HK-2 (cell line): ENCODE data around the gene C3orf22.
"Not testable (repeated sequence)": the region's sequence is repeated elsewhere in the genome, so short reads cannot be mapped to it uniquely, and the experiment has no call there.

Source experiments
- DNase-seq: peaks from one replicate; pipeline ENCODE4 v3.0.0-alpha.2; 2018; ENCODE audit not compliant: unreplicated experiment

C3orf22 gene

DNA sequence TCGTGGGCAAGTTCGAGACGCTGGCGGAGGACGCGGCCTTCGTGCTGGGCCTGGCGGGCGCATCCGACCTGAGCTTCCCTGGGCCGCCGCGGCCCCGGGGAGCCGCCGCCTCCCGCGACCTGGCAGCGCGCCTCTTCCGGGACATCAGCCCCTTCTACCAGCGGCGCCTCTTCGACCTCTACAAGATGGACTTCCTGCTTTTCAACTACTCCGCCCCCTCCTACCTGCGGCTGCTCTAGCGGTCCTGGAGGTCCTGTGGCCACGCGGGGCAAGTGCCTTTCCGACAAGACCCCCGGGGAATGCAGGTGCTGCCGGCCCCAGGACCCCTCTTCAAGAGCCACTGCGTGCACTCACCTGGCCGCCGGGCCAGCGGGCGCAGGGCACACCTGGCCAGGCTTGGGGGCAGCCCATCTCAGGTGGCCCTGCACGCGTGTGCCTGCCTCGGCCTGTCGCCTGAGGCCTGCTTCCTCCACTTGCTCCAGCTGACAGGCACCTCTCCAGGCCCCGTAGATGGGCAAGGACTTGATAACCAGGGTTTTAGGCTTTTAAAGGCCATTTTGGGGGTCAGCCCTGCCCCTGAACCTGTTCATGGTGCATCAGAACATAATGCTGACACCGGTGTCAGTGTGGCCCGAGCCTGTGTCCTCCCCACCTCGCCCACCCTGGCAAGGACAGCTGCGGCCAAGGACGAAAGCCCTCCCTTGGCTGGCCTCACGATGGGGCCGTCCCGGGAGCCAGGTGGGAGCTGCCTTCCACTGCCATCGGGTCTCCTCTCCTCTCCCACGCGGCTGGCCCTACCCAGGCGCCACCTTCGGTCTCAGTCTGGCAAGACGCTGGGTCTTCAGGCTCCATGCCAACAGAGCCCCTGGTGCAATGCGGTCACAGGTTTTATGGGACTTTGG lies 16.1 kb downstream of the C3orf22 start:
- DNase-seq = no peak

DNA sequence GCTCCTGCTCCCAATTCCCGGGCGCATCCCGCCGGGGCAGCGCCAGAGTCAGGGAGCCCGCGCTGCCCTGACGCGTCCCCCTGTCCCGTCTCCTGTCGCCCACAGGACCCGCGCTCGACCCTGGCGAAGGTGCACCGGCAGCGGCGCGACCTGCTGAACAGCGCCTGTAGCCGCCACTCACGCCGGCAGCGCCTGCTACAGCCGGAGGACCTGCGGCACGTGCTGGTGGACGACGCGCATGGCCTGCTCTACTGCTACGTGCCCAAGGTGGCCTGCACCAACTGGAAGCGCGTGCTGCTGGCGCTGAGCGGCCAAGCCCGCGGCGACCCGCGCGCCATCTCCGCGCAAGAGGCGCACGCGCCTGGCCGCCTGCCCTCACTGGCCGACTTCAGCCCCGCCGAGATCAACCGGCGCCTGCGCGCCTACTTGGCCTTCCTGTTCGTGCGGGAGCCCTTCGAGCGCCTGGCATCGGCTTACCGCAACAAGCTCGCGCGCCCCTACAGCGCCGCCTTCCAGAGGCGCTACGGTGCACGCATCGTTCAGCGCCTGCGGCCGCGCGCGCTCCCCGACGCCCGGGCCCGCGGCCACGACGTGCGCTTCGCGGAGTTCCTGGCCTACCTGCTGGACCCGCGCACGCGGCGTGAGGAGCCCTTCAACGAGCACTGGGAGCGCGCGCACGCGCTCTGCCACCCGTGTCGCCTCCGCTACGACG lies 16.9 kb downstream of the C3orf22 start:
- DNase-seq = no peak

DNA sequence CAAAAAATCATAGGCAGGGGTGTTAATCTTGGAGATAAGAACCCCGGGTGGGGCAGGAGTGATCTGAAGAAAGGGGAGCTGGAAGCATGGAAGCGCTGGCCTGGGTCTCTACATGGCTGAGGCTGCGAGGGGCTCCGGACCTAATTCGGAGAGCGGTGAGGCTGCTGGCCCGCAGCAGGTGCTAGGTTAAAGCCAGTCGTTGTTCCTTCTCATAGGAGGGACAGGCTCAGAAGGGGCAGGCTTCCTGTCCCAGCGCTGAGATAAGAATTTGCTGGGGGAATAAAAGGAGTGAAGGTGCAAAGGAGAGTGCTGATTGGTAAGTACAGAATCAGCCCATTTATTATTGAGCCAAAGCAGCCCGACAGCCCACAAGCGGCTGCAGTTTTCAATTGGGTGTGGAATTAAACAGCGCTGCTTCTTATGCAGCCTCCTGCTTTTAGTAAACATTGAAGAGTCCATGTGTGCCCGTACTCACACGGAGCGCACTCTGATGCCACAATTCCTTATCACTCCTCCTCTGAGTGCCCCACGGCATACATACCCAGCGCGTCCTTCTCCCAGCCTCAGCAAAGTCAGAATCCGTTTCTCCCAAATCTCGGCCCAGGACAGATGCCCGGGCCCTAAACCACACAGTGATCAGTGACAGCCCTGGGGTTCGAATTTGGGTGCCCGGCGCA lies 17.6 kb downstream of the C3orf22 start:
- DNase-seq = no peak

DNA sequence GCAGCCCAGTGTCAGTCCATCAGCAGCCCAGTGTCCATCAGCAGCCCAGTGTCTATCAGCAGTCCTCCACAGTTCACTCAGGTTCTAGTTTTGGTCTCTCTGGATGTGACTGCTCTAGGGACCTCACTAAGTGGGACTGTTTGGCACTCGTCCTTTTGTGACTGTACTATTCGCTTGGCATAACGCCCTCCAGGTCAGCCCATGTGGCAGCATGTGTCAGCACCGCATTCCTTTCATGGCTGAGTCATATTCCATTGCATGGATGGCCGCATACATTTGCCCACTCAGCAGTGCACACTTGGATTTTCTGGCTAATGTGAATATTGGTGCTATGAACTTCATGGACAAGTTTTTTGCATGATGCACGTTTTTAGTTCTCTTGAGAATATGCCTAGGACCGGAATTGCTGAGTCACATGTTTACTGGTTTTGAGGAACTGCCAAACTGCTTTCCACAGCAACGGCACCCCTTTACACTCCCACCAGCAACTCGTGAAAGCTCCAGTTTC lies 18.3 kb downstream of the C3orf22 start:
- DNase-seq = peak; percentile 78

DNA sequence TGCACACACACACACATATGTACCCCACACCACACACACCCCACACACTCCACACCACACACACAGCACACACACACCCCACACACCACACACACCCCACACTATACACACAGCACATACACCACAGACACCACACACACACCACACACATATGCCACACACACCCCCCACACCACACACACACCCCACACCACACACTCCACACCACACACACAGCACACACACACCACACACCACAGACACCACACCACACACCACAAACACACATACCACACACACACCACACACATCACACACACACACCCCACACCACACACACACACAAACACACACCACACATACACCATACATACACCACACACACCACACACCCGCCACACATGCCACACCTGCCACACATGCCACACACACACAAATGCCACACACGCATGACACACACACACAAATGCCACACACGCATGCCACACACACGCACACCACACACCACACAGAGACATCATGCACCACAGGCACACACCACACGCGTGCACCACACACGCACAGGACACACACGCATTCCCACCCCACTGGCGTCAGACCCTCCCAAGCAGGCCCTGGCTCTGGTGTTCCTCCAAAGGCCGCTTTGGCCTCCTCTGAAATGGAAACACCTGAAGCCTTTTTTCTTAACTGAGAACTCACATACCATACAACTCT lies 19.0 kb downstream of the C3orf22 start:
- no peak for DNase-seq

DNA sequence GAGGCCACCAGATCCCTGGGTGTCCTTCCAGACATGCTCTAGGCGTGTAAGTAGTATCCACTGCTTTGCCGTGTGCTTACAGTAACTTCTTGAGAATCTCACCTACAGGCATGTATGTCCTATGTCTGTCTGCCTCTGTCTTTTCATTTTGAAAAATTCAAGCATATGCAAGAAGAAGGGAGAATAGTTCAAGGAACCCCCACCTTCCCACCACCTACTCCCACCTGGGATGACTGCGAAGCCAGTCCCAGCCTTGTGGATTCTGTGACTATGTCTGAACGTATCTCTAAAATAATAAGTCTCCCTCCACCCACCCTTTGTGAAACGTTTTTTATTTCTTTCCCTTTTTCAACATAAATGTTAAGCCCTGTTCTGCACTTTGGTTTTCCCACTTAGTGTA lies 19.8 kb downstream of the C3orf22 start:
- DNase-seq = no peak

DNA sequence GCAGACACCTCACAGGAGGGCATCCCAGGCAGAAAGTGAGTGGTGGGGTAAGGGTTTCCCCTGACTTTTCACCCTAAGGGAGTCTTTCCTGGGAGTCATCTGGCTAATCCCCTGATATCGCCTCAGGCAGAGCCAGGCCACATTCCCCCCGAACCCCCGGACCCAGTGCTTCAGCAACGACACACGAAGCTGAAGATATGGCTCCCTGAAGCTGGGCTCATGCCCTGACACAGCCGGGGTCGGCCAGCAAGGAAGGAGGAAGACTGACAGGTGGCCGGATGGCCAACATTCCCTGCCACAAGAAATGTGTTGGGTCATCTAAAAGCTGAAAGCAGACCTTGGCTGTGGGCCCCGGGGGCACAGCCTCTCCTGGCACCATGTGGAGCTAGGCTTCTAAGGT lies 20.4 kb downstream of the C3orf22 start:
- DNase-seq = no peak

DNA sequence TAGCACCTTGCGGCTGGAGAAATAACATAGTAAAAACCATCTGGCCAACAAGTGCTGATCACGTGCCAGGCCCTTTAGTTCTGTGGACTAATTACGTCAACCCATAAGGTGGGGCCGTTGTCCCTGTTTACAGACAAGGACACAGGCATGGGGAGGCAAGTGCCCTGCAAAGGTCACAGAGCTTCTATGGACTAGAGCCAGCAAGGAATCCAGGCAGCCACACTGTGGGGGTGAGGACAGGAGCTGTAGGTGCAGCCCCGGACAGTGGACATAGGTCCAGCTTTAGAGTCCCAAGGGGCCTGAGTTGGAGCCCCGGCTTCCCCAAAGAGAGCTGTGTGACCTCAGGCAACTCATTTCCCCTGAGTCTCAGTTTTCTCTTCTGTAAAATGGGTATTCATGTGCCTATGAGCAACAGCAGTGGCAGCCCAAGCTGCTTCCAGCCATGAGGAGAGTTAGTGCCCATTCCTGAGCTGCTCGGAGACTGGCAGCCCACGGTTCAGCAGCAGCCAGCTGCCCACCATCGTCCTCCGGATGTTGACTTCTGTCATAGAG lies 20.9 kb downstream of the C3orf22 start:
- DNase-seq = no peak

DNA sequence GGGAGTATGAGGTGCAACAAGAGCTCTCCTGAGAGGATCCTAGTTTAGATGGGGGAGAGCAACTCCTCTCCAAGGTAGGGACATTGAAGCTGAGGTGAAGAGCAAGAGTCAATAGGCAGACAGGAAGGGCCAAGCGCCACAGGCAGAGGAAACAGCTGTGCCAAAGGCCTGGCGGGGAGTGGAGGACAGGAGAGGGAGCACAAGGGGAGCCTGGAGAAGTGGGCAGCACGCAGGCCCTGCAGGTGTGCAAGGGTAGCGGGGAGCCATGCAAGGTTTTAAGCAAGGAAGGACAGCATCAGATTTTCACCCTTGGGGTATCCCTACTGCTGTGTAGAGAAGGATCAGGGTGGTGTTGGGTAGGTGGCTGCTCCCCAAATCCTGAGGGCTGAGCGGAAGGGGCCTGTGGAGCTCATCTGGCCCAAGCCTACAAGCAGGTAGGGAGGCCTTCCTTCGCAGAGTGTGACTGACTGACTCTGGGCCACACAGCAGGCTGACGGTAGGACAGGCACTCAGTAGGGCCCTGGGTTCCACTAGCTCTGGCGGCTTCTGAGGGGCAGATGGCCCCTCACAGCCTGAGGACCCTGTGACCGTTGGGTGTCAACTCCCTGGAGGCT lies 21.5 kb downstream of the C3orf22 start:
- DNase-seq = no peak

DNA sequence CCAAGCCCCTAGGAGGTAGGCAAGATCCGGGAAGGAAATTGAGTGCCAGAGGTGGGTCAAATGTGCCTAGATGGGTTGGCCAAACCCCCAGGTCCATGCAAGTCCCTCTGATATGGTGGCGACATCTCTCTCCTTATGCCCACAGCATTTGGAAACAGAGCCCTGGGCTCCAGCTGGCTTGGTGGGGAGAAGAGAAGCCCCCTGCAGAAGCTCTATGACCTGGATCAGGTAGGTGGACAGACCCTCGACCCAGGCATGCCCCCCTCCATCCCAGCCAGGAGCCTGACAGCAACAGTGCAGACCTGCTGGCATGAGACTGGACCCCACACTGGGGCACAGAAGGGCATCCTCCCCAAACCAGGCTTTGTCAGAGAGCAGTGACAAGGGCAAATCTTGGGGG lies 22.6 kb downstream of the C3orf22 start:
- DNase-seq = no peak

DNA sequence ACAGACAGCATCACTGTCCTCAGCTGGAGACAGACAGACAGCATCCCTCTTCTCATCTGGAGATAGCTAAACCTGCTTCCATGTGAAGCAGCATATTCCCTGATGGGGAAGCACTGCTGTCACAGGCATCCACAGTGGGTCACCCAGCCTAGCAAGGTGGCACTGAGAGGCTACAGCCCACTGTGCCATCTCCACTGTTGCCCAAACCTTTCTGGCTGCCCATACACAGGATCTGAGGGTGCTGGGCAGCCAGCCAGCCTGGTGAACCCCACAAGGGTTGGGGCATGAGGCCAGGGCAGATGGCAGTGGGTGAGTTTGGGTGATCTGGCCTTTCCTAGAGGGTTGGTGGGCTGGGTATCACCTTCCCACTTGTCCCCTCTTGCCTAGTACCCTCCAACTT lies 23.1 kb downstream of the C3orf22 start:
- DNase-seq = no peak

DNA sequence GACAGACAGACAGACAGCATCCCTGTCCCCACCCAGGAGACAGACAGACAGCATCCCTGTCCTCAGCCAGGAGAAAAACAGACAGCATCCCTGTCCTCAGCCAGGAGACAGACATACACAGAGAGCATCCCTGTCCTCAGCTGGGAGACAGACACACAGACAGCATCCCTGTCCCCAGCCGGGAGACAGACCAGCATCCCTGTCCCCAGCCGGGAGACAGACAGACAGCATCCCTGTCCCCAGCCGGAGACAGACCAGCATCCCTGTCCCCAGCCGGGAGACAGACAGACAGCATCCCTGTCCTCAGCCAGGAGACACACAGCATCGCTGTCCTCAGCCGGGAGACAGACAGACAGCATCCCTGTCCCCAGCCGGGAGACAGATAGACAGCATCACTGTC lies 24.0 kb downstream of the C3orf22 start:
- DNase-seq = not testable (repeated sequence)

DNA sequence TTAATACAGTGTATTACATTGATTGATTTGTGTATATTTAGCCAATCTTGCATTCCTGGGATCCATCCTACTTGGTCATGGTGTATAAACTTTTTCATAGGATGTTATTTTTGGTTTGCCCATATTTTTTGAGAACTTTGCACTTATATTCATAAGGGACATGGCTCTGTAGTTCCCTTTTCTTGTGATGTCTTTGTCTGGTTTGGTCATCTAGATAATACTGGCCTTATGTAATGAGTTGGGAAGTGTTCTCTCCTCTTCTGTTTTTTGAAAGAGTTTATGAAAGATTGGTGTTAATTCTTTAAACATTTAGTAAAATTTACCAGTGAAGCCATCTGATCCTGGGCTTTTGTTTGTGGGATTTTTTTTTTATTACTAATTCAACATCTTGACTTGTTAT lies 25.2 kb downstream of the C3orf22 start:
- DNase-seq = no peak

DNA sequence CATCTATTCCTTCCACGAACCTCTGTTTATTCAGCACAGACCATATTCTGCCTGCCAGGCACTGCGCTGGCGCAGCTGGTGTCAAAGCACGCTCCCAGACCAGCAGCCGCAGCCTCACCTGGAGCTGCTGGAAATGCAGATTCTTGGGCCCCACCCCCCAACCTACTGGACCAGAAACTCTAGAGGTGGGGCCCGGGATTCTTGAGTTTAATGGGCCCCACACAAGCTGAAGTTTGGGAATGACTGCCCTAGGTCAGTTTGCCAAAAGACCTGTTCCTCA lies 27.7 kb downstream of the C3orf22 start:
- no peak for DNase-seq

DNA sequence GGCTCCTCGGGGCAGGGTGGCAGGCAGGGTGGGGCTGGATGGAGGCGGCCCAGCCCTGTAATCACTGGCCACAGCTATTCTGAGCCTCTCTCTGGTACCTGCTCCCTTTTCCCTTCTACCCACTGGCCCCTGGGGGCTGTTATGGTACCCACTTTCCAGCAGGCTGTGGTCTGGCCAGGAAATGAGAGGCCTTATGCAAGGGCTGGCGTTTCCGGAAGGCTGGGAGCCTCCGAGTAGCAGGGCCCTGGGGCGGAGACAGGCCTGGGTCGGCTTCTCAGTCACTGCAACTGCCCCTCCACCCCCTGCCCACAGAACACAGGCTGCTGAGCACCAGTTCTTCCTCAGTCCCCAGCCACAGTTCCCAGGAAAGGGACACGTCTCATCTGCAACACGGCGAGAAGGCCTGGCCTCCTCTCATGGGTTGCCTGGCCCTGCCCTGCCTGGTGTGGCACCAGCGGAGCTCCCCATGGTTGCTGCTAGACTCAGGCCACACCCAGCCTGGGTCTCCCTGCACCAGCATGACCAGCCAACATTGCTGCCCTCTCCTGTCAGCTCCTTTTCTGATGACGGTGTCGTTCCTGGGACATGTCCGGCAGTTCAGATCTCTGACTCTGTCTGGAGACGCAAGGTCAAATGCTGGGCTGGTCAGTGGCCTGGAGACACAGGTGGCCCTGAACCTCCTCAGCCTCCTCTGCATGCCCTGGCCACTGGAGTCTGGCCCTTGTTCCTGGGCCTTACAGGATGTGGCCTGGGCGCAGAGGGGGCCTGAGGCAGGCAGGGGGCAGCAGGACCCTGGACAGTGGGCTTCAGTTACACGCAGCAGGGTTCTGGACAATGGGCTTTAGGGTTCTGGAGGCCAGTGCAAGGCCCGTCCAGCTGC lies 28.3 kb downstream of the C3orf22 start:
- no peak for DNase-seq

DNA sequence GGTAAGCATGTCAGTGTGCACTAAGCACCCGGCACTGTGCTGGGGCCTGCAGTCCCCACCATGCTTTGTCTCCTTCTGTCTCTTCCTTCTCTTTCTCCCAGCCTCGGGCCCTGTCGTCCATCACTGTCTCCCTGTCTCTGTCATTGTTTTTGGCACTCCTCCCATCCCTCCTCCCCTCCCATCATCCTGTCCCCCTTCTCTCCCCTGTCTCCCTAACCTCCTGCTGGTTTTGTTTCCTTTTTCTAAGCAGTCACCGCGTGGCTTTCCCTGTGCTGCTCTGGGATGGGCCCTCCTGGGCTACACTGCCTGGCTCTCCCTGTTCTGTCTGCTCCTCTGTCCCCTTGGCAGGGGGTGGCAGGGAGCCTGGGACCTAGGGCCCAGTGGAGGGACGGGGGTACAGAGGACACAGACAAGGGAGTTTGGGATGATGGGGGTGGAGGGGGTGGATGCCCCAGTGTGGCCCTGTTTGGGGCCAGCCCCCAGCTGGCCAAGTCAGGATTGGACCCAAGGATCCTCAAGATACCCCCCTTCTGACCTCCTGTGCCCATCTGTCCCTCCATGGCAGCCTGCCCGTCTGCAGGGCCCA lies 29.1 kb downstream of the C3orf22 start:
- DNase-seq = no peak

DNA sequence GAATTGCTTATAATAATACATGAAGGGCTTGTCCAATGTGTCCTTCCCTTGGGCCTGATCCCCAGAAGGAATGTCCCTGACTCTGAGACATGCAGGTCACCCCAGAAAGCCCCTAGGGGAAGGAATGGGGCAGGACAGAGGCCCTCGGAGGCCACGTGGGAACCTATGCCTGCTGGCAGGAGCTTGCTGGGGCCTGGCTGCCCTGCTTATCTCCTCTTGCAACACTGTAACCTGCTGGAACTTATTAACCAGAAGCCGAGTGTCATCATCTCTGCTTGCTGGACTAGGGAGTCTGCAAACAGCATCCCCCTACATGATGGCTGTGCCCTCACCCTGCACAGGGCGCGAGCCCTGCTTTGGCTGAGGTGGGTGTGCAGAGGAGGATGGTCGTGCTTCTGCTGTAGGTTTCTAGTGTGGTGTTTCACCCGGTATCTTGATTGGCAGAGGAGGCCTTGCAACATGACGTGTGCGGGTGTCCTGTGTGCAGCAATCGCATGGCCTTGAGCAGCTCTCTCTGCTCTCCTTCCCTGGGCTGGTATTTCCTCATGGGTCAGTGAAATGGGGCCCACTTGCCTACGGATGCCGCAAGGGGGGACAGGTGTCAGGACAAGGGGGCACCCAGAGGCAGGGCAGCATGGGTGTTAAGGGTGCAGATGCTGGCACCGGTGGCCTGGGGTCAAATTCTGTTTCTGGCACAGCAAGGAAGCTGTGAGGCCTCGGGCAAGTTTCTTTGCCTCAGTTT lies 29.8 kb downstream of the C3orf22 start:
- DNase-seq = peak; percentile 76

DNA sequence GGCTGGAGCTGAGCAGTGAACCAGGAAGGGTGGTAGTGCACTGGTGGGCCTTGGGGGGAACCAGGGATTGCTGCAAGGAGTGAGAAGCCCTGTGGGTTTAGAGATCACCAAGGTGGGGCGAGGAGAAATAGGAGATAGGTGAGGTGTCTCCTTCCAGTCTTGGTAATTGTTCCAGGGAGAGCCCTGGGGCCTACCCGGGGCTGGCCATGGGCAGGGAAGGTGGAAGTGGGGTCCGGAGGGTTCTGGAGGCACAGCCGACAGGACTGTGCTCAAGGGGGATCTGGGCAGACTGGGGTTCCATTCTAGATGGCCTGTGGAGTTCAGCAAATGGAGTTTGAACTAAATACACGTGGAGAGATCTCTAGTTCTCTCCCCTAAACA lies 30.3 kb downstream of the C3orf22 start:
- DNase-seq = no peak
